Vagina (tissue), 2 donors: ENCODE measurements around the gene ROM1.

Experiments used
- POLR2AphosphoS5 ChIP-seq, 2 donors: sonication (generic); formaldehyde crosslinking; IDR thresholded peaks; one replicate each; pipeline ENCODE4 v1.9.0; 2017; ENCODE audit warnings: antibody characterized with exemption in 2 of 2, mild to moderate bottlenecking in 2 of 2, low read depth in 1 of 2; ENCODE audit not compliant: insufficient read depth in 1 of 2
- TF ChIP-seq, protein P1 (sequence below), 3 experiments: fragments of 450-650 bp in 2 of 3; fragments of 200-600 bp in 1 of 3; sonication (generic) in 1 of 3; IDR thresholded peaks; one replicate each; pipeline ENCODE4 v1.5.1; 2017 to 2019; ENCODE audit warnings: antibody characterized with exemption in 3 of 3, mild to moderate bottlenecking in 2 of 3, moderate library complexity in 2 of 3

GRCh38 chr11:62645946-62646824 lies 33.1 kb downstream of the ROM1 start, which contains the start of gene GANAB:
- TF ChIP-seq POLR2AphosphoS5 (IDR thresholded peaks at IDR 0.05; ENCODE audit: insufficient read depth in 1 of 2, low read depth in 1 of 2), result peak; percentile 94
- TF ChIP-seq, protein P1, sequence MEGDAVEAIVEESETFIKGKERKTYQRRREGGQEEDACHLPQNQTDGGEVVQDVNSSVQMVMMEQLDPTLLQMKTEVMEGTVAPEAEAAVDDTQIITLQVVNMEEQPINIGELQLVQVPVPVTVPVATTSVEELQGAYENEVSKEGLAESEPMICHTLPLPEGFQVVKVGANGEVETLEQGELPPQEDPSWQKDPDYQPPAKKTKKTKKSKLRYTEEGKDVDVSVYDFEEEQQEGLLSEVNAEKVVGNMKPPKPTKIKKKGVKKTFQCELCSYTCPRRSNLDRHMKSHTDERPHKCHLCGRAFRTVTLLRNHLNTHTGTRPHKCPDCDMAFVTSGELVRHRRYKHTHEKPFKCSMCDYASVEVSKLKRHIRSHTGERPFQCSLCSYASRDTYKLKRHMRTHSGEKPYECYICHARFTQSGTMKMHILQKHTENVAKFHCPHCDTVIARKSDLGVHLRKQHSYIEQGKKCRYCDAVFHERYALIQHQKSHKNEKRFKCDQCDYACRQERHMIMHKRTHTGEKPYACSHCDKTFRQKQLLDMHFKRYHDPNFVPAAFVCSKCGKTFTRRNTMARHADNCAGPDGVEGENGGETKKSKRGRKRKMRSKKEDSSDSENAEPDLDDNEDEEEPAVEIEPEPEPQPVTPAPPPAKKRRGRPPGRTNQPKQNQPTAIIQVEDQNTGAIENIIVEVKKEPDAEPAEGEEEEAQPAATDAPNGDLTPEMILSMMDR (IDR thresholded peaks at IDR 0.05), result no peak
